HFF-Myc (cell line): ENCODE results near the gene METRNL.

ENCODE experiments used
- DNase-seq: peaks from one replicate; pipeline ENCODE4 v3.0.0-alpha.2; 2011; ENCODE audit warnings: low read depth; ENCODE audit errors: extremely low read depth
- H3K4me3 ChIP-seq: replicated peaks from 2 replicates; pipeline ENCODE4 v1.5.1; 2011; ENCODE audit warnings: low read depth, mild to moderate bottlenecking, control low read depth, low read length
- TF ChIP-seq, protein P1 (sequence below): IDR thresholded peaks from 2 replicates; pipeline ENCODE4 v1.5.1; 2012; ENCODE audit warnings: mild to moderate bottlenecking, low read depth, low read length, control low read depth; ENCODE audit errors: missing control alignments

METRNL gene

DNA sequence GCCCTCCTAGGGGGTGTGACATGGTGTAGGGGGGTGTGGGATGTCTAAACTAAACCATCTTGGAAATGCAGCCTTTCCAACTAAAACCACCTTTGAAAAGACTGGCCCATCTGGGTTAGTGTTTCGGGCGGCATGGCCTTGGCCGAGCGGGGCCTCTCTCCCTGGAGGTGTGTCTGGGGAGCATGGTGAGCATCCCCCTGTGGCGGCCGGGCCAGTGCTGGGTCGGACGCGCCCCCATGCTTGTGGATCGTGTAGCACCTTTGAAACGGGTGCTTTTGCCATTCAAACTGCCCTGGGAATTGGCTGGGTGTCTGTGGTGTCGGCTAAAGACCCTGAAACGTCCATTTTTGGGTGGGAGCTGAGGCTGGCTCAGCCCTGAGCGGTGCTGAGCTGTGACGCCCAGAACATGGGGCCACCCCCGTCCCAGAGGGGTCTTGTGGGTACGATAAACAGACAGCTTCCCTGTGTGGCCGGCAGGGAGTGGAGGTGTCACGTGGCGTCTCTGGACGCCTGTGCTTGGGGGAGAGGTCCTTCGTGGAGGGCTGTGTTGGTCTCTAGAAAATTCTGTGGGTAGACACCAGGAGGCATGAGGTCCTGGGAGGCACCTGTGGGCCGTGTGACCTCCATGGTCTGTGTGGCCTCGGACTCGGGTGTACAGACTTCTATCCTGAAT is 6.3 kb downstream of the METRNL start:
- no peak for DNase-seq
- TF ChIP-seq, protein P1, sequence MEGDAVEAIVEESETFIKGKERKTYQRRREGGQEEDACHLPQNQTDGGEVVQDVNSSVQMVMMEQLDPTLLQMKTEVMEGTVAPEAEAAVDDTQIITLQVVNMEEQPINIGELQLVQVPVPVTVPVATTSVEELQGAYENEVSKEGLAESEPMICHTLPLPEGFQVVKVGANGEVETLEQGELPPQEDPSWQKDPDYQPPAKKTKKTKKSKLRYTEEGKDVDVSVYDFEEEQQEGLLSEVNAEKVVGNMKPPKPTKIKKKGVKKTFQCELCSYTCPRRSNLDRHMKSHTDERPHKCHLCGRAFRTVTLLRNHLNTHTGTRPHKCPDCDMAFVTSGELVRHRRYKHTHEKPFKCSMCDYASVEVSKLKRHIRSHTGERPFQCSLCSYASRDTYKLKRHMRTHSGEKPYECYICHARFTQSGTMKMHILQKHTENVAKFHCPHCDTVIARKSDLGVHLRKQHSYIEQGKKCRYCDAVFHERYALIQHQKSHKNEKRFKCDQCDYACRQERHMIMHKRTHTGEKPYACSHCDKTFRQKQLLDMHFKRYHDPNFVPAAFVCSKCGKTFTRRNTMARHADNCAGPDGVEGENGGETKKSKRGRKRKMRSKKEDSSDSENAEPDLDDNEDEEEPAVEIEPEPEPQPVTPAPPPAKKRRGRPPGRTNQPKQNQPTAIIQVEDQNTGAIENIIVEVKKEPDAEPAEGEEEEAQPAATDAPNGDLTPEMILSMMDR = no peak
- no peak overlapping the region for H3K4me3 ChIP-seq

DNA sequence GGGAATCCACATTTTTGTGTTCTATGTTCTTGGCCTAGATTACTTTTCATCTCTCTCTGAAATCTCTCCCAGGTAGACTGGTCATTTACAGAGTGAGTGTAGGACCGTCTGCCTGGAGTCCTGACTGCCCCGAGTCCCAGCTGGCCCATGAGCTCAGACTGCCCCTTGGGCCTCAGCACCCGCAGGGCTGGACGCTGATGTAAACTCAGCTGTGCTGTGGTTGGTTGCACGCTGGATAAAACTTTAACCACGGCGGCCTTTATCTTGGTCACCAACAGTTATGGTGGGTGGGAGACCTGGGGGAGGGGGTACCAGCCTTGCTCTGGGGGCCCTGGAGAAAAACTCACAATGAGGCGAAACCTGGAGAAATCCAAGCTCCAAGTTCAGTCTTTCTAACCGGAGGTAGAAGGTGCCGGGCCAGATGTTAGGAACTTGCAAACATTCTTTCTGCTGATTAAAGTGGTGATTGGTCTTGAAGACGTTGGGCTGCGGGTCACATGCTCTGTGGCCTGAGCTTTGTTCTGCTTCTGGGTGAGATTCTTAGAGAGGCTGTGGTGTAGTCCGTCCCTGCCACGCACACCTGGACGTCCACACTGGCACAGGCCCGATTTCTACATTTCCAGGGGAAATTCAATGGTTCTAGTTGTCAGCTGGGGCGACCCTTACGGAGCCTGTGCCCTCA is 6.9 kb downstream of the METRNL start:
- TF ChIP-seq, protein P1 = no peak
- no peak for DNase-seq
- no peak overlapping the region for H3K4me3 ChIP-seq

DNA sequence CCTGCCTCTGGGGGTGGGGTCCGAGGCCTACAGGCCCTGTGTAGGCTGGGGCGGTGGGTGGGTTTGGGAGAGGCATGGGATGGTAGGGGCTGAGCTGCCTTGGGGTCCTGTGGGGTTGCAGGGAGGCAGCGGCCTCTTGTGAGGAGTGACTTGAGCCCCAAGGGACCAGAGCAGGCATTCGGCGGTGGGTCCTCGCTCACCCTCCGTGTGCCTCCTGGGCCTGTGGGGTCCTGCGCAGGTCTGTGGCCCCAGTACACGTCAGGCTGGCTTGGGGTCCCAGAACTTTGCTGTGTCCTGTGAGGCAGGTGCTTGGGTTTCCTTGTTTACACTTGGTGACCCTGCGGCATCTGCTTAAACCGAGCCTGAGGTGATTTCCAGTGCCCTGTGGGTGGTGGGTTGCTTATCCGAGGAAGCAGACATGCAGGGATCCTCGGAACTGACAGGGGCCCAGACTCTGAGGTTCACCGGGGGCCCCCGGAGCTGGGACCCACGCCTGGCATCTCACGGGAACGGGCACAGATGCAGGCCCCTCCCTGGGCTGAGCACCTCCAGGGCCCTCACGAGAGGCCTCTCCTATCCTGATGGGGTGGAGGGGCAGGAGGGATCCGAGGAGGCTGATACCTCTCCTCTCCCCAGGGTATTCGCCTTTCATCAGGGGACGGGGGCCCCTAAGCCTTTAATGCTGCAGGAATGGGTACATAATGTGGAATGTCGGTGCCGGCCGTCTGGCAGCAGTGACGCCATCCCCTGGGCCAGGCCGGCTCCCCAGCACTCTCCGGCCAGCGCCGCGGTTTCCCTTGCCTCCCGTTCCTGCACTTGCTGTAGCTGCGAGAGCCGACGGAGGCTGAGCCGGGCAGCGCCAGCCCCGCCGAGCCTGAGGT is 7.7 kb downstream of the METRNL start:
- no peak overlapping the region for H3K4me3 ChIP-seq
- DNase-seq = no peak
- TF ChIP-seq, protein P1 = no peak

DNA sequence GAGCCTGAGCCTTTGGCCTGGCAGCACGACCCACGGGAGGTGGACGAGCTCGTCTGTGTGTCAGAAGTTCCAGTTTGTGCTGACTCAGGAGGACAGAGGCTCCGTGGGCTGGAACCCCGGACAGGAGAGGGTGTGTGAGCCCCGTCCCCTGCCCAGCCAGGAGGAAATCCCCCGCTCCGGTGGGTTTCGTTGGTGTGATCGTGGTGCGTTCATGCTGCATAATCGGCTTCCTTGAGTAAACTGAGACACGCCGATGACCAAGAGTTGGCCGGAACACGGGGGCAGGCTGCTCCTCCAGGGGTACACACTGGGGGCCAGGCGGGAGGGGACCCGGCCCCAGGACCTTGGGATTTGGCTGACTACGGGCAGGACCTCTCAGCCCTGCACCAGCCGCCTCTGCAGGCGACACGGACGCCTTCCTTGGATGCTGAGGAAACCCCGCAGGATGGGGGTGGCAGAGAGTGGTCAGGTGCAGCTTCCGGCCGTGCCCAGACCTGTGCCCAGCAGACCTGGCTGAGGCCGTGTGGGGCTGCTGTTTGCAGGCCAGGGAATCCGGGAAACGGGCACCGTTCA is 8.5 kb downstream of the METRNL start:
- DNase-seq = no peak
- no peak overlapping the region for H3K4me3 ChIP-seq
- TF ChIP-seq, protein P1 = no peak

DNA sequence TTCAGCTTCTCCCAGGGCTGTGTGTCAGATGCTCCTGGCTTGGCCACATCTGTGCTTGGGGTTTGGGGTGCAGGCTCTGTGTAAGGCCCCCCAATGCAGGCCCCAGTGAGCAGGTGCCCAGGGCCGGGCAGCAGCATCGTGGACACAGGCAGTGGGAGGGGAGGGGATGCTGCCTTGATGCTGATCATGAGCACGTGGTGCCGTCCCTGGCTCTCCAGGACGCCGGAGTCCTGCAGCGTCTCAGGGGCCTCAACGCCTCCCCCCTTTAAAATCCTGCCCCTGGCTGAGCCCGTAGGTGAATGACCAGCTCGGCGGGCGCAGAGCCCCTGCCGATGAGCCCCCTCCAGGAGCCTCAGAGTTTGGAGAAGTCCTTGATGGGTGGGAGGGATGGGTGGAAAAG is 9.0 kb downstream of the METRNL start:
- no peak for DNase-seq
- TF ChIP-seq, protein P1 = no peak
- H3K4me3 ChIP-seq = no peak overlapping the region

DNA sequence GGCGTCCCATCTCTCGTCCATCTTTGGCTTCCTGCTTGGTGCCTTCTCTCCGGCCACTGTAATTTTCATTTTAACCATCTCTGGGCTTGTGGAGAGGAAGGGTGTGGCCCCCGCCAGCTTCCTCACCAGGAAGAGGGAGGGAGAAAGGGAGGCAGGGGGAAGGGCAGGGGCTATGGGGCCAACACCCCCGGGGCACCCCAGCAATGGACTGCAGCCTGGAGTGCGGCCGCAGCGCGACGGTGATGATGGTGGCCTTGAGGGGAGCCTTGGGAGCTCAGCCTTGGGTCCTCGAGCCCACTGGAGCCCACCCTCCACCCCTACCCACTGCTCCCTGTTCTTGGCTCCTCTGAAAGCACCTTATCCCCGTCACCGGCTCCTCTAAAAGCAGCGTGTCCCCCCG is 9.5 kb downstream of the METRNL start:
- TF ChIP-seq, protein P1 = no peak
- H3K4me3 ChIP-seq = no peak overlapping the region
- no peak for DNase-seq
